IgD-negative memory B cell (primary cell): ENCODE results near the gene SNX6. TPM values are rescaled to one million over a fixed set of nuclear protein-coding genes. Genes with fewer than 3 reads are reported as not detected.
"Not testable (repeated sequence)": the region's sequence is repeated elsewhere in the genome, so short reads cannot be mapped to it uniquely, and the experiment has no call there.

Experiments used
- H3K27ac Mint-ChIP-seq, 3 donors: one replicate each; pipeline ENCODE4 v1.8.0; 2020 to 2022; ENCODE audit warnings: mild to moderate bottlenecking in 3 of 3, mixed read lengths in 3 of 3, moderate library complexity in 1 of 3
- H3K27me3 Mint-ChIP-seq: one replicate; pipeline ENCODE4 v1.8.0; 2021; ENCODE audit warnings: mixed read lengths
- H3K36me3 Mint-ChIP-seq: one replicate; pipeline ENCODE4 v1.8.0; 2020; ENCODE audit warnings: mild to moderate bottlenecking, mixed read lengths
- H3K4me1 Mint-ChIP-seq, 3 donors: one replicate each; pipeline ENCODE4 v1.8.0; 2020 to 2022; ENCODE audit warnings: mixed read lengths in 3 of 3, mild to moderate bottlenecking in 1 of 3
- H3K4me3 Mint-ChIP-seq, 4 donors: one replicate each; pipeline ENCODE4 v1.8.0; 2020 to 2022; ENCODE audit warnings: mild to moderate bottlenecking in 4 of 4, mixed read lengths in 4 of 4, moderate library complexity in 3 of 4
- H3K9me3 Mint-ChIP-seq, 3 donors: one replicate each; pipeline ENCODE4 v1.8.0; 2020 to 2021; ENCODE audit warnings: mixed read lengths in 3 of 3, mild to moderate bottlenecking in 1 of 3
- polyA plus RNA-seq: library from polyadenylated mRNA; unstranded; fragments of 300-500 nt; fragmentation: Illumina TruSeq; gene quantifications from one replicate; pipeline ENCODE4 v1.2.3, GENCODE V29; 2021

Gene SNX6
- polyA plus RNA-seq, 1 donor from 2014 or later = 122 TPM

- Mint-ChIP-seq H3K4me3 (peak overlapping the region; percentile 84 to 99 (median 98)), H3K4me1 (peaks cover 10 to 17% (median 13%) of the 10 kb centered on the region in 3 donors), H3K27ac (peak overlapping the region in 2 of 3 donors; percentile 98 to 99)
- H3K27me3 Mint-ChIP-seq, H3K9me3 Mint-ChIP-seq, H3K36me3 Mint-ChIP-seq: not testable (repeated sequence)
Observed at GRCh38 chr14:34538096-34538495, 91.9 kb downstream of the SNX6 start.

DNA sequence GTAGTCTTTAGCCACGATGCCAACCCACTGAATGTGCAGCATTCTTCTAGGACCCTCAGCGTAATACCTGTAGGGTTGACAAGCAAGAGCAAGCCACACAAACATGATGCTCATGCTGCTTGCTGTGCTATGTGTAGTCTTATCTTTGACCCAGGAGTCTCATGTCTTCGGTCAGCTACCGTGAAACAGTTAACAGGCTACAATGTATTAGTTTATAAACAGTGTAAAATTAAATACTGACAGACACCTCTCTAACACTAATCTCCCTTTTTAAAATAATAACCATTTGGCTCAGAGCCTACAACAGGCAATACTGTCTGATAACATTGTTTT, 92.3 kb downstream of the SNX6 start:
- H3K27me3 Mint-ChIP-seq = no peaks in the 10 kb centered on the region
- H3K9me3 Mint-ChIP-seq = no peaks in the 10 kb centered on the region
- peak overlapping the region in 1 of 4 donors; percentile 99 for H3K4me3 Mint-ChIP-seq
- peaks cover 10 to 17% (median 13%) of the 10 kb centered on the region in 3 donors for H3K4me1 Mint-ChIP-seq
- H3K27ac Mint-ChIP-seq = peak overlapping the region in 1 of 3 donors; percentile 98
- H3K36me3 Mint-ChIP-seq = peaks cover 3% of the 10 kb centered on the region

- Mint-ChIP-seq H3K36me3 (peaks cover 3% of the 10 kb centered on the region), H3K27ac (no peak overlapping the region), H3K9me3 (no peaks in the 10 kb centered on the region), H3K4me3 (peak overlapping the region in 1 of 4 donors; percentile 99), H3K4me1 (peaks cover 10 to 17% (median 13%) of the 10 kb centered on the region in 3 donors), H3K27me3 (no peaks in the 10 kb centered on the region)
Observed at GRCh38 chr14:34536951-34537676, 92.8 kb downstream of the SNX6 start.

DNA sequence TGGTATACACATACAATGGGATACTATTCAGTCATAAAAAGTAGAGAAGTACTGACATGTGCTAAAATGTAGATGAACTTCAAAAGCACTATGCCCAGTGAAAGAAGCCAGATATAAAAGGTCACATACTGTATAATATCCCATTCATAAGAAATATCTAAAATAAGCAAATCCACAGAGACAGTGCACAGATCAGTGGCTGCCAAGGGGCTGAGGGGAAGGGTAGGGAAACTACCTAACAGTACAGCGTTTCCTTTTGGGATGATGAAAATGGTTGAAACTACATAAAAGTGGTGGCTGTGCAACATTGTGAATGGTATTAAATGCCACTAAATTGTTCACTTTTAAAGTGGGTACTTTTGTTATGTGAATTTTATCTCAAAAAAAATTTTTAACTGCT, 102.4 kb downstream of the SNX6 start:
- Mint-ChIP-seq H3K27ac (no peak overlapping the region), H3K9me3 (no peaks in the 10 kb centered on the region), H3K4me1 (no peaks in the 10 kb centered on the region), H3K4me3 (no peak overlapping the region), H3K27me3 (no peaks in the 10 kb centered on the region), H3K36me3 (peaks cover 4% of the 10 kb centered on the region)

DNA sequence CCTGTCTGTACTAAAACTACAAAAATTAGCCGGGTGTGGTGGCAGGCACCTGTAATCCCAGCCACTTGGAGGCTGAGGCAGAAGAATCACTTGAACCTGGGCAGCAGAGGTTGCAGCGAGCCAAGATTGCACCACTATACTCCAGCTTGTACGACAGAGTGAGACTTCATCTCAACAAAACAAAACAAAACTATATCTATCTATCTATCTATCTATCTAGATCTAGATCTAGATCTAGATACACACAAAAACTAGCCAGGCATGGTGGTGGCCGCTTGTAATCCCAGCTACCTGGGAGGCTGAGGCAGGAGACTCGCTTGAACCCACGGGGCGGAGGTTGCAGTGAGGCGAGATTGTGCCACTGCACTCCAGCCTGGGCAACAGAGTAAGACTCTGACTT, 105.7 kb downstream of the SNX6 start:
- H3K27ac Mint-ChIP-seq, H3K4me3 Mint-ChIP-seq, H3K9me3 Mint-ChIP-seq, H3K27me3 Mint-ChIP-seq, H3K4me1 Mint-ChIP-seq: not testable (repeated sequence)
- peaks cover 12% of the 10 kb centered on the region for H3K36me3 Mint-ChIP-seq

DNA sequence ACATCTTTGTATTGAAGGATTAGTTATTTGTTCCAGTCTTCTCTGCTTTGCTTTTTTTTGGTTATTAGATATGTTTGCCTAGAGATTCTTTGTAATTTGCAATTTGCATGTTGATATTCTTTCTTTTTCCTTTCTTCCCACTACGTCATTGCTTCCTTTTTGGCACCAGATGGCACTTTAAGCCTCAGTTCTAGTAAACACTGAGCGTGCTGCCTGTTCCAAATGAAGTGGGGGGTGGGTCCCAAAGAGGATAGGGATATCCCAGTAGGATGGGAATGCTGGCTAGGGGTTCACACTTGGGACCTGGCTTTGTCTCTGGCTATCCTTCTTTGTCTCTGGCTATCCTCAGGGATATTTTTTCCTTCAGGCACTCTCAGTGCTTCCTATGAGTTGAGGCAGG, 107.5 kb downstream of the SNX6 start:
- H3K36me3 Mint-ChIP-seq = peaks cover 18% of the 10 kb centered on the region
- no peaks in the 10 kb centered on the region for H3K9me3 Mint-ChIP-seq
- no peak overlapping the region for H3K27ac Mint-ChIP-seq
- H3K4me1 Mint-ChIP-seq = peaks cover 0 to 1% (median 0%) of the 10 kb centered on the region in 3 donors
- H3K27me3 Mint-ChIP-seq = no peaks in the 10 kb centered on the region
- H3K4me3 Mint-ChIP-seq = peak overlapping the region in 1 of 4 donors; percentile 3

DNA sequence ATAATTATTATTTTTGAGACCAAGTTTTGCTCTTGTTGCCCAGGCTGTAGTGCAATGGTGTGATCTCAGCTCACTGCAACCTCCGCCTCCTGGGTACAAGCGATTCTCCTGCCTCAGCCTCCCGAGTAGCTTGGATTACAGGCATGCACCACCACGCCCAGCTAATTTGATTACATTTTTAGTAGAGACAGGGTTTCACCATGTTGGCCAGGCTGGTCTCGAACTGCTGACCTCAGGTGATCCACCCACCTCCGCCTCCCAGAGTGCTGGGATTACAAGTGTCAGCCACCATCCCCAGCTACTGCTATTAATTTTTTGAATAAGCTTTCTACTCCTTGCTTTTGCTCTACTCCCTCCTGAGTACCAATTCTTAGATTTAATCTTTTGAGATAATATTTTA, 108.9 kb downstream of the SNX6 start:
- H3K27me3 Mint-ChIP-seq, H3K4me1 Mint-ChIP-seq, H3K4me3 Mint-ChIP-seq, H3K27ac Mint-ChIP-seq, H3K9me3 Mint-ChIP-seq: not testable (repeated sequence)
- H3K36me3 Mint-ChIP-seq = peaks cover 26% of the 10 kb centered on the region

DNA sequence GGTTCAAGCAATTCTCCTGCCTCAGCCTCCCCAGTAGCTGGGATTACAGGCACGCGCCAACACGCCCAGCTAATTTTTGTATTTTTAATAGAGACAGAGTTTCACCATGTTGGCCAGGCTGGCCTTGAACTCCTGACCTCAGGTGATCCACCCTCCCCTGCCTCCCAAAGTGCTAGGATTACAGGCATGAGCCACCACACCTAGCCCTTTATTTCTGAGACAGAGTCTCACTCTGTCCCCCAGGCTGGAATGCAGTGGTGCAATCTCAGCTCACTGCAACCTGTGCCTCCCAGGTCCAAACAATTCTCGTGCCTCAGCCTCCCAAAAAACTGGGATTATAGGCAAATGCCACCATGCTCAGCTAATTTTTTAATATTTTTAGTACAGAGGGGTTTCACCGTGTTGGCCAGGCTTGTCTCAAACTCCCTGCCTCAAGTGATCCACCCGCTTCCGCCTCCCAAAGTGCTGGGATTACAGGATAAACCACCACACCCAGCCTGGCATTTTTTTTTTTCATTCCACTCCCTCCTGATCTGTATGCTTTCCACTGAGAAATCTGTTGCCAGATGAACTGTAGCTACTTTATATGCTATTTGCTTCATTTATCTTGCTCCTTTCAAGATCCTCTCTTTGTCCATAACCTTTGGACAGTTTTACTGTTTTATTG, 109.5 kb downstream of the SNX6 start:
- H3K9me3 Mint-ChIP-seq, H3K27me3 Mint-ChIP-seq, H3K27ac Mint-ChIP-seq, H3K4me1 Mint-ChIP-seq, H3K4me3 Mint-ChIP-seq: not testable (repeated sequence)
- peaks cover 26% of the 10 kb centered on the region for H3K36me3 Mint-ChIP-seq

Other genes with a start within 250 kb of the SNX6 start
- gene SPTSSA, start 167.9 kb downstream of the SNX6 start, polyA plus RNA-seq = 15.1 TPM
- 107 TPM for gene EAPP, start 90.4 kb downstream of the SNX6 start, polyA plus RNA-seq
- gene CFL2, start 84.4 kb upstream of the SNX6 start, polyA plus RNA-seq = 9.3 TPM
- 20.6 TPM for gene BAZ1A, start 245.2 kb upstream of the SNX6 start, polyA plus RNA-seq